Breast epithelium (tissue), 4 donors: ENCODE measurements around the gene YIPF1. TPM values are rescaled to one million over a fixed set of nuclear protein-coding genes. Genes with fewer than 3 reads are reported as not detected.

ENCODE experiments used
- DNase-seq, 2 donors: peaks; one replicate each; pipeline ENCODE4 v3.0.0-alpha.2; 2019; ENCODE audit warnings: low spot score in 2 of 2
- H3K27ac ChIP-seq, 2 donors: fragments of 200-600 bp; sonication (generic) in 1 of 2; one replicate each; pipeline ENCODE4 v1.5.1; 2016 to 2019; ENCODE audit warnings: mild to moderate bottlenecking in 1 of 2
- H3K27me3 ChIP-seq, 2 donors: fragments of 200-600 bp; sonication (generic) in 1 of 2; one replicate each; pipeline versions ENCODE4 v1.5.1 to v1.6.0; 2017 to 2019; ENCODE audit warnings: control low read depth in 1 of 2, mild to moderate bottlenecking in 1 of 2
- H3K36me3 ChIP-seq: fragments of 200-600 bp; one replicate; pipeline ENCODE4 v1.5.1; 2019
- H3K4me1 ChIP-seq, 2 donors: fragments of 200-600 bp; sonication (generic); one replicate each; pipeline ENCODE4 v1.5.1; 2016 to 2019; ENCODE audit warnings: control low read depth in 1 of 2
- H3K4me3 ChIP-seq, 3 donors: fragments of 200-600 bp; sonication (generic); 1 replicate in 2 of 3; 2 replicates in 1 of 3; pipeline ENCODE4 v1.5.1; 2016 to 2019; ENCODE audit warnings: mild to moderate bottlenecking in 3 of 3, moderate library complexity in 2 of 3
- H3K9me3 ChIP-seq, 2 donors: fragments of 200-600 bp; sonication (generic) in 1 of 2; one replicate each; pipeline ENCODE4 v1.5.1; 2016 to 2019; ENCODE audit warnings: control low read depth in 1 of 2
- CTCF ChIP-seq, 3 donors: fragments of 450-650 bp; IDR thresholded peaks; one replicate each; pipeline ENCODE4 v1.5.1; 2016 to 2017; ENCODE audit warnings: antibody characterized with exemption in 3 of 3, mild to moderate bottlenecking in 3 of 3, moderate library complexity in 3 of 3
- POLR2A ChIP-seq: fragments of 450-650 bp; IDR thresholded peaks from one replicate; pipeline ENCODE4 v1.6.1; 2016; ENCODE audit warnings: antibody characterized with exemption, mild to moderate bottlenecking, moderate library complexity
- POLR2AphosphoS5 ChIP-seq, 3 donors: sonication (generic); formaldehyde crosslinking; IDR thresholded peaks; one replicate each; pipeline ENCODE4 v1.6.1; 2017; ENCODE audit warnings: antibody characterized with exemption in 3 of 3
- intact Hi-C: fragments of 100-400 bp; cut with DNase I; formaldehyde crosslinking; loops from one replicate; pipeline ENCODE4 v1.15.1; 2023; ENCODE audit warnings: low total_unique reads
- total RNA-seq, 3 donors: library from RNA; depleted of rRNA; stranded (reverse); fragments of >200 nt; gene quantifications; one replicate each; pipeline ENCODE4 v1.1.0, GENCODE V29; 2016

YIPF1 gene
- total RNA-seq, 3 donors from 2014 or later: 21.3 to 43.6 (median 40.7) TPM

- TF ChIP-seq POLR2A (no peak), CTCF (IDR thresholded peaks at IDR 0.05) (peak; percentile 21 to 66 (median 50)), POLR2AphosphoS5 (IDR thresholded peaks at IDR 0.05) (no peak)
- H3K27me3 ChIP-seq: no peaks in the 10 kb centered on the region
- DNase-seq: no peak
- no peak overlapping the region for H3K27ac ChIP-seq
- no peak overlapping the region for H3K4me3 ChIP-seq
- intact Hi-C loops: no loop called here
- H3K36me3 ChIP-seq: peaks cover 4% of the 10 kb centered on the region
- H3K4me1 ChIP-seq: no peaks in the 10 kb centered on the region
- H3K9me3 ChIP-seq: no peaks in the 10 kb centered on the region
Measured at GRCh38 chr1:53860967-53861411, 28.6 kb downstream of the YIPF1 start.

- Histone ChIP-seq H3K9me3 (no peaks in the 10 kb centered on the region), H3K27ac (no peak overlapping the region), H3K36me3 (peaks cover 13% of the 10 kb centered on the region), H3K4me1 (no peaks in the 10 kb centered on the region), H3K27me3 (no peaks in the 10 kb centered on the region), H3K4me3 (no peak overlapping the region)
- TF ChIP-seq POLR2AphosphoS5 (IDR thresholded peaks at IDR 0.05): no peak
- TF ChIP-seq POLR2A: no peak
- no peak for TF ChIP-seq CTCF (IDR thresholded peaks at IDR 0.05)
- no peak for DNase-seq
- intact Hi-C loops: no loop called here
Measured at GRCh38 chr1:53851571-53852285, 37.9 kb downstream of the YIPF1 start.

GRCh38 chr1:53850082-53850673, 39.4 kb downstream of the YIPF1 start:
- intact Hi-C loops: no loop called here
- TF ChIP-seq CTCF (IDR thresholded peaks at IDR 0.05): no peak
- no peak for TF ChIP-seq POLR2A
- no peak for TF ChIP-seq POLR2AphosphoS5 (IDR thresholded peaks at IDR 0.05)
- Histone ChIP-seq H3K9me3 (no peaks in the 10 kb centered on the region), H3K27me3 (no peaks in the 10 kb centered on the region), H3K4me1 (no peaks in the 10 kb centered on the region), H3K4me3 (no peak overlapping the region), H3K27ac (no peak overlapping the region), H3K36me3 (peaks cover 8% of the 10 kb centered on the region)
- no peak for DNase-seq

GRCh38 chr1:53847980-53848379, 41.6 kb downstream of the YIPF1 start:
- no peak for DNase-seq
- Histone ChIP-seq H3K9me3 (peaks cover 0 to 2% of the 10 kb centered on the region in 2 donors), H3K4me1 (no peaks in the 10 kb centered on the region), H3K36me3 (peaks cover 5% of the 10 kb centered on the region), H3K27me3 (no peaks in the 10 kb centered on the region), H3K27ac (no peak overlapping the region), H3K4me3 (no peak overlapping the region)
- TF ChIP-seq POLR2A: no peak
- intact Hi-C loops: no loop called here

GRCh38 chr1:53842347-53842746, 47.2 kb downstream of the YIPF1 start:
- H3K9me3 ChIP-seq: peaks cover 4 to 7% of the 10 kb centered on the region in 2 donors
- TF ChIP-seq CTCF (IDR thresholded peaks at IDR 0.05) (no peak), POLR2A (no peak)

More at GRCh38 chr1:53842347-53842746, 47.2 kb downstream of the YIPF1 start:
- no peaks in the 10 kb centered on the region for H3K36me3 ChIP-seq
- intact Hi-C loops: no loop called here
- no peaks in the 10 kb centered on the region for H3K4me1 ChIP-seq
- no peaks in the 10 kb centered on the region for H3K27me3 ChIP-seq
- DNase-seq: no peak
- no peak overlapping the region for H3K27ac ChIP-seq
- H3K4me3 ChIP-seq: no peak overlapping the region
